K562 (cell line): Measurements from ENCODE around the gene DIS3L2. TPM values are rescaled to one million over a fixed set of nuclear protein-coding genes. Genes with fewer than 3 reads are reported as not detected.

Source experiments
- ATAC-seq: fragments of 200-7000 bp; cut with Tn5 transposase; 3 replicates; pipeline ENCODE4 v1.9.1; 2020; ENCODE audit warnings: moderate library complexity
- BruUV-seq: library from RNA; stranded (reverse); fragments of 400-500 nt; replicated peaks from 2 replicates; lab custom pipeline; 2021; lab: Mats Ljungman, UMichigan
- CTCF ChIA-PET: fragments of 300-600 bp; formaldehyde crosslinking; extraction: SDS; loops from one replicate; lab custom pipeline; 2021; ENCODE audit warnings: low intra/inter-chr PET ratio; lab: Yijun Ruan, JAX
- POLR2A ChIA-PET: fragments of 300-600, 350-650 bp; sonication (Branson Sonifier 250); formaldehyde crosslinking; extraction: SDS; loops from one replicate; lab custom pipeline; 2021; ENCODE audit warnings: antibody characterized with exemption, inconsistent platforms; lab: Yijun Ruan, JAX
- DNase-seq, 4 experiments: peaks; one replicate each; pipeline versions ENCODE4 v3.0.0 to v3.0.0-alpha.2; 2011 to 2018; ENCODE audit warnings: low spot score in 3 of 4, mixed read lengths in 3 of 4; ENCODE audit errors: extremely low read depth in 1 of 4
- FAIRE-seq: peaks from 2 replicates; lab custom pipeline; 2011; peaks lifted over from hg19 to GRCh38; lab: Jason Lieb, UNC
- H2AFZ ChIP-seq: 2 replicates; pipeline ENCODE4 v1.6.0; 2011; ENCODE audit warnings: low read depth, low read length, control low read depth, inconsistent platforms
- H3K27ac ChIP-seq: fragments of 200-600 bp; 3 replicates; pipeline ENCODE4 v1.8.0; 2011; ENCODE audit warnings: low read depth, mild to moderate bottlenecking, control low read depth, inconsistent platforms, low read length, moderate library complexity, mixed read lengths; ENCODE audit errors: extremely low read depth
- H3K27me3 ChIP-seq, 2 experiments: fragments of 300-600 bp in 1 of 2; 2 replicates in 1 of 2; 3 replicates in 1 of 2; pipeline versions ENCODE4 v1.6.0 to v1.8.0; 2011; ENCODE audit warnings: inconsistent platforms in 2 of 2, low read length in 2 of 2, mild to moderate bottlenecking in 1 of 2, mixed read lengths in 1 of 2, moderate library complexity in 1 of 2; ENCODE audit not compliant: control insufficient read depth in 2 of 2, insufficient read depth in 2 of 2
- H3K36me3 ChIP-seq: fragments of 300-600 bp; 3 replicates; pipeline ENCODE4 v1.8.0; 2011; ENCODE audit warnings: mild to moderate bottlenecking, low read length, inconsistent platforms; ENCODE audit not compliant: control insufficient read depth, insufficient read depth
- H3K4me1 ChIP-seq, 2 experiments: fragments of 200-600 bp in 1 of 2; replicated peaks in 1 of 2; 2 replicates in 1 of 2; 3 replicates in 1 of 2; pipeline versions ENCODE4 v1.5.1 to v1.8.0; 2011; ENCODE audit warnings: inconsistent platforms in 2 of 2, low read length in 2 of 2, mild to moderate bottlenecking in 1 of 2, mixed read lengths in 1 of 2, moderate library complexity in 1 of 2; ENCODE audit not compliant: control insufficient read depth in 2 of 2, insufficient read depth in 2 of 2
- H3K4me2 ChIP-seq: 2 replicates; pipeline ENCODE4 v1.6.1; 2011; ENCODE audit warnings: low read length, control low read depth, inconsistent platforms, mixed read lengths; ENCODE audit not compliant: insufficient read depth
- H3K4me3 ChIP-seq: fragments of 200-600 bp; sonication (generic), shearing (Covaris generic); 2 replicates; pipeline ENCODE4 v1.5.1; 2016; ENCODE audit warnings: control low read depth, inconsistent platforms
- H3K79me2 ChIP-seq: fragments of 200-600 bp; 3 replicates; pipeline ENCODE4 v1.8.0; 2011; ENCODE audit warnings: low read length, inconsistent platforms; ENCODE audit not compliant: control insufficient read depth, insufficient read depth
- H3K9ac ChIP-seq, 2 experiments: 2 replicates each; pipeline versions ENCODE4 v1.6.0 to v1.6.1; 2011; ENCODE audit warnings: low read depth in 2 of 2, low read length in 2 of 2, control low read depth in 1 of 2, inconsistent platforms in 1 of 2, mild to moderate bottlenecking in 1 of 2, mixed read lengths in 1 of 2; ENCODE audit not compliant: insufficient read depth in 1 of 2
- H3K9me1 ChIP-seq: one replicate; pipeline ENCODE4 v1.6.0; 2011; ENCODE audit warnings: inconsistent platforms, mild to moderate bottlenecking, low read length, moderate library complexity; ENCODE audit not compliant: control insufficient read depth, insufficient read depth
- H3K9me3 ChIP-seq: replicated peaks from 2 replicates; pipeline ENCODE4 v1.5.1; 2011; ENCODE audit warnings: low read depth, low read length, inconsistent platforms; ENCODE audit not compliant: control insufficient read depth, insufficient read depth
- H4K20me1 ChIP-seq: replicated peaks from 2 replicates; pipeline ENCODE4 v1.6.1; 2011; ENCODE audit warnings: low read length, inconsistent platforms, mixed read lengths; ENCODE audit not compliant: control insufficient read depth, insufficient read depth
- GABPB1 ChIP-seq: sonication (generic); formaldehyde crosslinking; IDR thresholded peaks from 2 replicates; pipeline ENCODE4 v1.8.0; 2022; ENCODE audit warnings: mild to moderate bottlenecking, missing genetic modification reagents
- HNRNPH1 ChIP-seq: fragments of 200-400 bp; formaldehyde crosslinking; optimal IDR thresholded peaks from 2 replicates; pipeline ENCODE3; 2017; ENCODE audit warnings: low read depth, mild to moderate bottlenecking, low read length, moderate library complexity
- HNRNPUL1 ChIP-seq: fragments of 200-400 bp; formaldehyde crosslinking; IDR thresholded peaks from 2 replicates; pipeline ENCODE4 v1.6.1; 2017; ENCODE audit warnings: low read length
- IRF2 ChIP-seq: sonication (generic); formaldehyde crosslinking; IDR thresholded peaks from 2 replicates; pipeline ENCODE4 v1.8.1; 2022; ENCODE audit warnings: mild to moderate bottlenecking, missing genetic modification reagents
- NFE2L1 ChIP-seq: fragments of 450-650 bp; IDR thresholded peaks from 2 replicates; pipeline ENCODE4 v1.6.1; 2016; ENCODE audit warnings: missing genetic modification characterization, low read depth, mild to moderate bottlenecking, missing compliant biosample characterization, moderate library complexity, borderline replicate concordance
- SMARCE1 ChIP-seq: fragments of 450-650 bp; IDR thresholded peaks from 2 replicates; pipeline ENCODE4 v1.7.1; 2016; ENCODE audit warnings: mild to moderate bottlenecking
- ZNF76 ChIP-seq: fragments of 250-450 bp; sonication (Bioruptor Pico); IDR thresholded peaks from 2 replicates; pipeline ENCODE4 v1.4.0; 2020; ENCODE audit warnings: mild to moderate bottlenecking, moderate library complexity, borderline replicate concordance
- WGBS: fragments of 100-300 bp; shearing (Covaris generic); methylation state at CpG from one replicate; pipeline ENCODE4 v1.1.6; 2016; ENCODE audit warnings: low coverage, mixed read lengths; ENCODE audit not compliant: insufficient coverage; ENCODE audit errors: missing lambda C conversion rate; 5-methylcytosine and 5-hydroxymethylcytosine counted together
- in situ Hi-C: fragments of 300-500 bp; cut with MboI; formaldehyde crosslinking; loops from 4 replicates; pipeline ENCODE4 v1.15.0; 2018; ENCODE audit warnings: inconsistent platforms, mixed read lengths
- intact Hi-C: fragments of 100-400 bp; cut with micrococcal nuclease; formaldehyde crosslinking; loops from 2 replicates; pipeline ENCODE4 v1.14.2; 2022
- polyA plus RNA-seq, 8 experiments: library from polyadenylated mRNA; depleted of rRNA in 4 of 8; stranded (reverse) in 5 of 8; unstranded in 3 of 8; fragments of >200 nt; fragmentation: Nextera tagmentation in 2 of 8; fragmentation: Illumina TruSeq in 1 of 8; extraction: Ambion mirVana in 2 of 8; extraction: Trizol in 1 of 8; gene quantifications; 2 replicates each; pipeline versions ENCODE4 v1.2.1 to v1.2.3, GENCODE V29; 2011 to 2014; ENCODE audit warnings: inconsistent platforms in 1 of 8, missing spikeins in 1 of 8
- total RNA-seq, 7 experiments: library from RNA; depleted of rRNA in 6 of 7; stranded (reverse); fragments of >200 nt in 6 of 7; fragmentation: Illumina TruSeq in 2 of 7; extraction: Trizol in 2 of 7; gene quantifications; 2 replicates each; pipeline versions ENCODE4 v1.2.1 to v1.2.3, GENCODE V29; 2011 to 2021; ENCODE audit warnings: low replicate concordance in 1 of 7
- TF ChIP-seq, protein P1 (sequence below): IDR thresholded peaks from 3 replicates; pipeline ENCODE4 v1.6.1; 2011; ENCODE audit warnings: borderline replicate concordance, mild to moderate bottlenecking; ENCODE audit not compliant: insufficient read length, insufficient read depth
- TF ChIP-seq, protein P2 (sequence below): sonication (generic); formaldehyde crosslinking; IDR thresholded peaks from 2 replicates; pipeline ENCODE4 v1.8.0; 2023; ENCODE audit warnings: missing genetic modification reagents, mild to moderate bottlenecking, borderline replicate concordance
- TF ChIP-seq, protein P3 (sequence below): sonication (generic); formaldehyde crosslinking; IDR thresholded peaks from 2 replicates; pipeline ENCODE4 v1.8.0; 2022; ENCODE audit warnings: missing genetic modification reagents, mild to moderate bottlenecking, borderline replicate concordance

Gene DIS3L2
- total and polyA plus RNA-seq, 9 of the 15 experiments (the other 6 are each of a cell fraction or from before 2014, with no cell fraction given): 1.5 to 19.2 (median 11.2) TPM

DNA sequence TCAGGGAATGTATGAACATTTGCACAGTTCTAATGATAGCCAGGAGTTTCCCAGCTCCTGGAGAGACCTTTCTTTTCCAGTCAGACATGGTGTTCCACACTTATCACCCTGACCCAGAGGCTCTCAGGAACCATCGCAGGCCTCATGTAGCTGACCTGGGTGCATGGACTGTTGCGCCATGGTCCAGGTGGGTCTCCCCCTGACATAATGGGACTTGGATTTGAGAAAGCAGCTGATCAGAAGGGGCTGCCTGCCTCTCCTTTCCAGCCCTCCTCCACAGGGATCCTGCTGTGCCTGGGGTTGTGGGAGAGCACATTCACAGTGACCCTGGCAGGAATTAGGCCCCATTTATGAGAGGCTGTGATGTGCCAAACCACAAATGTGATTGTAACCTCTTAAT, 283.6 kb downstream of the DIS3L2 start (continued):
- TF ChIP-seq, protein P1, sequence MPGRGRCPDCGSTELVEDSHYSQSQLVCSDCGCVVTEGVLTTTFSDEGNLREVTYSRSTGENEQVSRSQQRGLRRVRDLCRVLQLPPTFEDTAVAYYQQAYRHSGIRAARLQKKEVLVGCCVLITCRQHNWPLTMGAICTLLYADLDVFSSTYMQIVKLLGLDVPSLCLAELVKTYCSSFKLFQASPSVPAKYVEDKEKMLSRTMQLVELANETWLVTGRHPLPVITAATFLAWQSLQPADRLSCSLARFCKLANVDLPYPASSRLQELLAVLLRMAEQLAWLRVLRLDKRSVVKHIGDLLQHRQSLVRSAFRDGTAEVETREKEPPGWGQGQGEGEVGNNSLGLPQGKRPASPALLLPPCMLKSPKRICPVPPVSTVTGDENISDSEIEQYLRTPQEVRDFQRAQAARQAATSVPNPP: no peak

DNA sequence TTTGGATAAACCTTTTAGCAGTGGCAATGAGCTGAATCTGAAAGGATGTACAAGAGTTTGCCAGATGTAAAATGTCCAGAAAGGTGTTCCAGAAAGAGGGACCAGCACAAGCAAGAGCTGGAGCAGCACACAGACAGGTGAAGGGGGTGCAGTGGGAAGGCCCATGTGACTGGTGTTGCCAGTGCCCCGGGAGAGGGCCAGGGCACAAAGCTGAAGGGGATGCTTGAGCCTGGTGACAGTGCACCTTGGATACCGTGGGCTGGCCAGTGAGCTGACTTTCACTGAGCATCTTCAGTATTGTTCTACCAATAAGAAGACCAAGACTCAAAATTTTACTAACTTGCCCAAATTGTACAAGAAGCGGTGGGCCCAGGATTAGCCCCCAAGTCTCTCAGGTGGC, 284.7 kb downstream of the DIS3L2 start:
- DNase-seq (no peak), ATAC-seq (no peak), FAIRE-seq (no peak)
- BruUV-seq: no TSS peak
- no peak overlapping the region for H2AFZ ChIP-seq
- H3K79me2 ChIP-seq: no peaks in the 10 kb centered on the region
- WGBS: 46% methylated on average over 2 of the region's 3 CpGs
- H3K27ac ChIP-seq: no peak overlapping the region
- no peak for TF ChIP-seq IRF2 (CRISPR knock-in tag)
- TF ChIP-seq, protein P2, sequence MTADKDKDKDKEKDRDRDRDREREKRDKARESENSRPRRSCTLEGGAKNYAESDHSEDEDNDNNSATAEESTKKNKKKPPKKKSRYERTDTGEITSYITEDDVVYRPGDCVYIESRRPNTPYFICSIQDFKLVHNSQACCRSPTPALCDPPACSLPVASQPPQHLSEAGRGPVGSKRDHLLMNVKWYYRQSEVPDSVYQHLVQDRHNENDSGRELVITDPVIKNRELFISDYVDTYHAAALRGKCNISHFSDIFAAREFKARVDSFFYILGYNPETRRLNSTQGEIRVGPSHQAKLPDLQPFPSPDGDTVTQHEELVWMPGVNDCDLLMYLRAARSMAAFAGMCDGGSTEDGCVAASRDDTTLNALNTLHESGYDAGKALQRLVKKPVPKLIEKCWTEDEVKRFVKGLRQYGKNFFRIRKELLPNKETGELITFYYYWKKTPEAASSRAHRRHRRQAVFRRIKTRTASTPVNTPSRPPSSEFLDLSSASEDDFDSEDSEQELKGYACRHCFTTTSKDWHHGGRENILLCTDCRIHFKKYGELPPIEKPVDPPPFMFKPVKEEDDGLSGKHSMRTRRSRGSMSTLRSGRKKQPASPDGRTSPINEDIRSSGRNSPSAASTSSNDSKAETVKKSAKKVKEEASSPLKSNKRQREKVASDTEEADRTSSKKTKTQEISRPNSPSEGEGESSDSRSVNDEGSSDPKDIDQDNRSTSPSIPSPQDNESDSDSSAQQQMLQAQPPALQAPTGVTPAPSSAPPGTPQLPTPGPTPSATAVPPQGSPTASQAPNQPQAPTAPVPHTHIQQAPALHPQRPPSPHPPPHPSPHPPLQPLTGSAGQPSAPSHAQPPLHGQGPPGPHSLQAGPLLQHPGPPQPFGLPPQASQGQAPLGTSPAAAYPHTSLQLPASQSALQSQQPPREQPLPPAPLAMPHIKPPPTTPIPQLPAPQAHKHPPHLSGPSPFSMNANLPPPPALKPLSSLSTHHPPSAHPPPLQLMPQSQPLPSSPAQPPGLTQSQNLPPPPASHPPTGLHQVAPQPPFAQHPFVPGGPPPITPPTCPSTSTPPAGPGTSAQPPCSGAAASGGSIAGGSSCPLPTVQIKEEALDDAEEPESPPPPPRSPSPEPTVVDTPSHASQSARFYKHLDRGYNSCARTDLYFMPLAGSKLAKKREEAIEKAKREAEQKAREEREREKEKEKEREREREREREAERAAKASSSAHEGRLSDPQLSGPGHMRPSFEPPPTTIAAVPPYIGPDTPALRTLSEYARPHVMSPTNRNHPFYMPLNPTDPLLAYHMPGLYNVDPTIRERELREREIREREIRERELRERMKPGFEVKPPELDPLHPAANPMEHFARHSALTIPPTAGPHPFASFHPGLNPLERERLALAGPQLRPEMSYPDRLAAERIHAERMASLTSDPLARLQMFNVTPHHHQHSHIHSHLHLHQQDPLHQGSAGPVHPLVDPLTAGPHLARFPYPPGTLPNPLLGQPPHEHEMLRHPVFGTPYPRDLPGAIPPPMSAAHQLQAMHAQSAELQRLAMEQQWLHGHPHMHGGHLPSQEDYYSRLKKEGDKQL (CRISPR knock-in tag): no peak
- TF ChIP-seq HNRNPH1: no peak
- no peak for TF ChIP-seq NFE2L1 (tag)
- TF ChIP-seq SMARCE1: no peak
- TF ChIP-seq, protein P3, sequence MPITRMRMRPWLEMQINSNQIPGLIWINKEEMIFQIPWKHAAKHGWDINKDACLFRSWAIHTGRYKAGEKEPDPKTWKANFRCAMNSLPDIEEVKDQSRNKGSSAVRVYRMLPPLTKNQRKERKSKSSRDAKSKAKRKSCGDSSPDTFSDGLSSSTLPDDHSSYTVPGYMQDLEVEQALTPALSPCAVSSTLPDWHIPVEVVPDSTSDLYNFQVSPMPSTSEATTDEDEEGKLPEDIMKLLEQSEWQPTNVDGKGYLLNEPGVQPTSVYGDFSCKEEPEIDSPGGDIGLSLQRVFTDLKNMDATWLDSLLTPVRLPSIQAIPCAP: no peak
- no peak for TF ChIP-seq ZNF76
- TF ChIP-seq GABPB1 (CRISPR knock-in tag): no peak
- TF ChIP-seq HNRNPUL1: no peak
- no peaks in the 10 kb centered on the region for H3K27me3 ChIP-seq
- H3K9ac ChIP-seq: no peak overlapping the region
- no peak overlapping the region for H3K4me2 ChIP-seq
- H3K9me3 ChIP-seq: no peaks in the 10 kb centered on the region
- no peaks in the 10 kb centered on the region for H4K20me1 ChIP-seq
- in situ Hi-C loops (no loop called here), intact Hi-C loops (no loop called here)
- H3K4me3 ChIP-seq: no peak overlapping the region
- ChIA-PET POLR2A (interaction anchor here (0.9 kb wide), 1 partner anchor 13 kb away, joined by 3 read pairs; no protein-coding TSS in a partner anchor), CTCF (no interaction called here)
- no peaks in the 10 kb centered on the region for H3K9me1 ChIP-seq
- H3K4me1 ChIP-seq: no peaks in the 10 kb centered on the region
- no peaks in the 10 kb centered on the region for H3K36me3 ChIP-seq
